Ishikawa (cell line): ENCODE data around the gene ECPAS.

Source experiments
- CEBPB ChIP-seq: IDR thresholded peaks from 2 replicates; pipeline ENCODE4 v1.6.1; 2012
- CREB1 ChIP-seq: IDR thresholded peaks from 2 replicates; pipeline ENCODE4 v1.6.1; 2012; ENCODE audit warnings: low read depth
- EGR1 ChIP-seq: IDR thresholded peaks from 2 replicates; pipeline ENCODE4 v1.6.1; 2012
- EP300 ChIP-seq: IDR thresholded peaks from 2 replicates; pipeline ENCODE4 v1.6.1; 2012; ENCODE audit warnings: borderline replicate concordance
- MAX ChIP-seq: IDR thresholded peaks from 2 replicates; pipeline ENCODE4 v1.6.1; 2012
- RAD21 ChIP-seq: IDR thresholded peaks from 2 replicates; pipeline ENCODE4 v1.6.1; 2012; ENCODE audit warnings: low read depth
- REST ChIP-seq: IDR thresholded peaks from 2 replicates; pipeline ENCODE4 v1.6.1; 2012; ENCODE audit warnings: low read depth, mild to moderate bottlenecking
- TAF1 ChIP-seq: IDR thresholded peaks from 2 replicates; pipeline ENCODE4 v1.6.1; 2012; ENCODE audit warnings: low read depth, mild to moderate bottlenecking
- TCF12 ChIP-seq: IDR thresholded peaks from 2 replicates; pipeline ENCODE4 v1.6.1; 2012; ENCODE audit warnings: low read depth
- TEAD4 ChIP-seq: IDR thresholded peaks from 2 replicates; pipeline ENCODE4 v1.6.1; 2012
- YY1 ChIP-seq: IDR thresholded peaks from 2 replicates; pipeline ENCODE4 v1.6.1; 2012; ENCODE audit warnings: low read depth
- ZBTB7A ChIP-seq: IDR thresholded peaks from 2 replicates; pipeline ENCODE4 v1.6.1; 2012; ENCODE audit warnings: low read depth

- TF ChIP-seq REST, result no peak
- no peak for TF ChIP-seq EP300
- no peak for TF ChIP-seq RAD21
- no peak for TF ChIP-seq MAX
- no peak for TF ChIP-seq CREB1
- no peak for TF ChIP-seq TEAD4
- TF ChIP-seq YY1, result no peak
- no peak for TF ChIP-seq TCF12
- TF ChIP-seq ZBTB7A, result no peak
- TF ChIP-seq CEBPB, result no peak
- TF ChIP-seq TAF1, result no peak
- TF ChIP-seq EGR1, result no peak
Observed at GRCh38 chr9:111375062-111375461, 109.1 kb downstream of the ECPAS start.
